Activated naive CD4-positive, alpha-beta T cell treated with anti-CD3 and anti-CD28 coated beads for 36 hours (primary cell): ENCODE results near the gene PCDHB11. TPM values are rescaled to one million over a fixed set of nuclear protein-coding genes. Genes with fewer than 3 reads are reported as not detected.
A peak's percentile ranks its signal among the peaks of the same experiment; 100 is the strongest.
"Not testable (repeated sequence)": the region's sequence is repeated elsewhere in the genome, so short reads cannot be mapped to it uniquely, and the experiment has no call there.

Experiments used
- CTCF ChIA-PET: fragments of 350-600 bp; sonication (Branson Sonifier 250); formaldehyde crosslinking; loops from one replicate; lab custom pipeline; 2021; ENCODE audit warnings: antibody characterized with exemption; lab: Charles Lee
- DNase-seq: peaks from one replicate; pipeline ENCODE4 v3.0.0-alpha.2; 2020
- H3K27ac Mint-ChIP-seq: one replicate; pipeline ENCODE4 v1.8.0; 2021; ENCODE audit warnings: mild to moderate bottlenecking, mixed read lengths
- H3K27me3 Mint-ChIP-seq: one replicate; pipeline ENCODE4 v1.8.0; 2021; ENCODE audit warnings: low read depth, mixed read lengths
- H3K36me3 Mint-ChIP-seq: one replicate; pipeline ENCODE4 v1.8.0; 2021; ENCODE audit warnings: low read depth, mixed read lengths
- H3K4me1 Mint-ChIP-seq: one replicate; pipeline ENCODE4 v1.8.0; 2021; ENCODE audit warnings: low read depth, mixed read lengths
- H3K4me3 Mint-ChIP-seq: one replicate; pipeline ENCODE4 v1.8.0; 2021; ENCODE audit warnings: mild to moderate bottlenecking, moderate library complexity, mixed read lengths
- H3K9me3 Mint-ChIP-seq: one replicate; pipeline ENCODE4 v1.8.0; 2021; ENCODE audit warnings: mixed read lengths
- intact Hi-C: fragments of 100-400 bp; cut with micrococcal nuclease; formaldehyde crosslinking; loops from one replicate; pipeline ENCODE4 v1.15.1; 2023
- total RNA-seq, 2 experiments: library from RNA; stranded (reverse); gene quantifications; one replicate each; pipeline ENCODE4 v1.2.3, GENCODE V29; 2021

Gene PCDHB11
- total RNA-seq, result not detected

- Mint-ChIP-seq H3K4me1 (peaks cover 1% of the 10 kb centered on the region), H3K9me3 (peaks cover 28% of the 10 kb centered on the region), H3K36me3 (peaks cover 6% of the 10 kb centered on the region), H3K27ac (no peak within 1 kb of the TSS), H3K27me3 (peaks cover 32% of the 10 kb centered on the region), H3K4me3 (no peak within 1 kb of the TSS)
- CTCF ChIA-PET, result interaction anchor here (0.6 to 1.1 kb wide), 2 partner anchors 14 to 148 kb away, joined by 3 to 4 read pairs; partner anchors contain the start of gene PCDHB13
- intact Hi-C loops, result no loop called here
- peak; percentile 11 for DNase-seq
These were observed at the start of gene PCDHB11 for GRCh38 chr5:141199359-141200235. TSS of gene PCDHB11 (plus strand) at chr5:141199627. CDS start at chr5:141199775, 148 bp downstream.

DNA sequence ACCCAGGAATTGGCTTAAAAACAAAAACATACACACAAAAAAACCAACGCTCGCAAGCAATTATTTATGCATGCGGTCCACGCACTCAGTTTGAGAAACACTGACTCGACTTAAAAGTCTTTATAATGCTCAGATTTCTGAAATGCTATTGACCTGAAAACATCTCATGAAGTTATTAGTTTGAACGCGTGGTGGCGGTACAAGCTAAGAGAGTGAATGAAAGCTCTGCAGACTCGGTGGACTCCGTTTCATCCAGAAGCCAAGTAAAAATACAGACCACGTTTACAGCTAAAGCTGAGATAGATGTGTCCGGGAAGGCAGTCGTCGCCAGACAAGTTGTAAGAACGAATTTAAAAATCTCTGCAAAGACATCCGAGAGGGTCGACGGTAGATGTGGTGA lies 49.6 kb upstream of the PCDHB11 start, which contains the start of gene PCDHB6:
TSS of gene PCDHB6 (plus strand) at position 246 of the 400 bp plus-strand sequence. CDS start 201 bp downstream, outside the sequence.
- intact Hi-C loops, result no loop called here
- no peak within 1 kb of the TSS for H3K4me3 Mint-ChIP-seq
- DNase-seq, result peak; percentile 21

GRCh38 chr5:141150224-141150992 lies 49.0 kb upstream of the PCDHB11 start:
- Mint-ChIP-seq H3K4me3 (no peak overlapping the region), H3K27me3 (peaks cover 39% of the 10 kb centered on the region), H3K36me3 (peaks cover 11% of the 10 kb centered on the region), H3K27ac (no peak overlapping the region), H3K9me3 (peaks cover 22% of the 10 kb centered on the region), H3K4me1 (peaks cover 4% of the 10 kb centered on the region)
- intact Hi-C loops, result no loop called here
- DNase-seq, result no peak
- CTCF ChIA-PET, result interaction anchor here (0.7 kb wide), 1 partner anchor 12 kb away, joined by 3 read pairs; no protein-coding TSS in a partner anchor

More for the DNA sequence above, 49.6 kb upstream of the PCDHB11 start, which contains the start of gene PCDHB6:
- Mint-ChIP-seq H3K9me3 (peaks cover 22% of the 10 kb centered on the region), H3K36me3 (peaks cover 11% of the 10 kb centered on the region), H3K27ac (no peak within 1 kb of the TSS), H3K27me3 (peaks cover 37% of the 10 kb centered on the region), H3K4me1 (peaks cover 4% of the 10 kb centered on the region)
- CTCF ChIA-PET, result interaction anchor here (0.7 kb wide), 1 partner anchor 11 kb away, joined by 3 read pairs; no protein-coding TSS in a partner anchor

GRCh38 chr5:141150993-141151325 lies 48.5 kb upstream of the PCDHB11 start:
- Mint-ChIP-seq H3K36me3 (peaks cover 12% of the 10 kb centered on the region), H3K4me1 (peaks cover 4% of the 10 kb centered on the region), H3K27ac (no peak overlapping the region), H3K9me3 (peaks cover 22% of the 10 kb centered on the region), H3K27me3 (peaks cover 43% of the 10 kb centered on the region), H3K4me3 (no peak overlapping the region)
- intact Hi-C loops, result no loop called here
- CTCF ChIA-PET, result no interaction called here
- DNase-seq, result no peak

DNA sequence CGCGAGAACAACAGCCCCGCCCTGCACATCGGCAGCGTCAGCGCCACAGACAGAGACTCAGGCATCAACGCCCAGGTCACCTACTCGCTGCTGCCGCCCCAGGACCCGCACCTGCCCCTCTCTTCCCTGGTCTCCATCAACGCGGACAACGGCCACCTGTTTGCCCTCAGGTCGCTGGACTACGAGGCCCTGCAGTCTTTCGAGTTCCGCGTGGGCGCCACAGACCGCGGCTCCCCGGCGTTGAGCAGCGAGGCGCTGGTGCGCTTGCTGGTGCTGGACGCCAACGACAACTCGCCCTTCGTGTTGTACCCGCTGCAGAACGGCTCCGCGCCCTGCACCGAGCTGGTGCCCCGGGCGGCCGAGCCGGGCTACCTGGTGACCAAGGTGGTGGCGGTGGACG lies 47.8 kb upstream of the PCDHB11 start:
- CTCF ChIA-PET, H3K27ac Mint-ChIP-seq, H3K4me3 Mint-ChIP-seq, DNase-seq, H3K4me1 Mint-ChIP-seq, intact Hi-C loops: not testable (repeated sequence)
- Mint-ChIP-seq H3K9me3 (peaks cover 24% of the 10 kb centered on the region), H3K36me3 (peaks cover 14% of the 10 kb centered on the region), H3K27me3 (peaks cover 50% of the 10 kb centered on the region)

DNA sequence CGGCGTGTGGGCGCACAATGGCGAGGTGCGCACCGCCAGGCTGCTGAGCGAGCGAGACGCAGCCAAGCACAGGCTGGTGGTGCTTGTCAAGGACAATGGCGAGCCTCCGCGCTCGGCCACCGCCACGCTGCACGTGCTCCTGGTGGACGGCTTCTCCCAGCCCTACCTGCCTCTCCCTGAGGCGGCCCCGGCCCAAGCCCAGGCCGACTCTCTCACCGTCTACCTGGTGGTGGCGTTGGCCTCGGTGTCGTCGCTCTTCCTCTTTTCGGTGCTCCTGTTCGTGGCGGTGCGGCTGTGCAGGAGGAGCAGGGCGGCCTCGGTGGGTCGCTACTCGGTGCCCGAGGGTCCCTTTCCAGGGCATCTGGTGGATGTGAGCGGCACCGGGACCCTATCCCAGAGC lies 47.3 kb upstream of the PCDHB11 start:
- Mint-ChIP-seq H3K27me3 (peaks cover 55% of the 10 kb centered on the region), H3K9me3 (peaks cover 27% of the 10 kb centered on the region), H3K36me3 (peaks cover 16% of the 10 kb centered on the region)
- H3K4me3 Mint-ChIP-seq, H3K27ac Mint-ChIP-seq, H3K4me1 Mint-ChIP-seq, CTCF ChIA-PET, DNase-seq, intact Hi-C loops: not testable (repeated sequence)

DNA sequence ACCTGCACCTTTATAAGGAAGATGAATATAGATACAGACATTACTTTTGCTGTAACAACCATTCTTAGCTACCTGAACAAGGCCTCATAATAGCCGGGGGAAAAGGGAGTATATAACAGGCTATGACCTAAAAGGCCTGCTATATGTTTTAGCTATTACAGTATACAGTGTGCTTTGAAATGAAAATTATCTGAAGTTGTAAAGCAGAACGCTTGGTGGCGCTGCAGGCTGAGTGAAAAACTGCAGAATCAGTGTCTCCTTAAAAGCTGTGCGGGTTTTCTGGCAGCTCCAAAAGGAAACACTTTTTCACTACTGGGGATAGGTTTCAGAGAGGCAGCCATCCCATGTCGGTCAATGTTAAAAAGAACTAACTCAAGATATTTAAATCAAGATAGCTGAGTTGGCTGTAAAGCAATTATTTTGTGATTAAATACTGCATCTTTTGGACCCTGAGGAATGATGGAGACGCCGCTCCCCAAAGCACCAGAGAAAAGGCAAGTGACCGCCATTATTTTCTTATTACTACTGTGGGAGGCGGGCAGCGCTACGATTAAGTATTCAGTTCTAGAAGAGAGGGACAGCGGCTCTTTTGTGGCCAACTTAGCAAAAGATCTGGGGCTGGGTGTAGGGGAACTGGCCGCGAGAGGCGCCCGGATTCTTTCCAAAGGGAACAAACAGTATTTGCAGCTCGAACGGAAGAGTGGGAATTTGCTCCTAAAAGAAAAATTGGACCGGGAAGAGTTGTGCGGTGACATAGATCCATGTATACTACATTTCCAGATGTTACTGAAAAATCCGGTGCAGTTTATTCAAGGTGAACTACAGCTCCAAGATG lies 43.7 kb upstream of the PCDHB11 start:
- CTCF ChIA-PET, result interaction anchor here (1.8 kb wide), 1 partner anchor 21 kb away, joined by 3 read pairs; the partner anchor contains the start of gene PCDHB8
- no peak for DNase-seq
- Mint-ChIP-seq H3K4me3 (no peak overlapping the region), H3K9me3 (peaks cover 29% of the 10 kb centered on the region), H3K27me3 (peaks cover 52% of the 10 kb centered on the region), H3K27ac (no peak overlapping the region), H3K4me1 (no peaks in the 10 kb centered on the region), H3K36me3 (peaks cover 15% of the 10 kb centered on the region)
- intact Hi-C loops, result no loop called here

DNA sequence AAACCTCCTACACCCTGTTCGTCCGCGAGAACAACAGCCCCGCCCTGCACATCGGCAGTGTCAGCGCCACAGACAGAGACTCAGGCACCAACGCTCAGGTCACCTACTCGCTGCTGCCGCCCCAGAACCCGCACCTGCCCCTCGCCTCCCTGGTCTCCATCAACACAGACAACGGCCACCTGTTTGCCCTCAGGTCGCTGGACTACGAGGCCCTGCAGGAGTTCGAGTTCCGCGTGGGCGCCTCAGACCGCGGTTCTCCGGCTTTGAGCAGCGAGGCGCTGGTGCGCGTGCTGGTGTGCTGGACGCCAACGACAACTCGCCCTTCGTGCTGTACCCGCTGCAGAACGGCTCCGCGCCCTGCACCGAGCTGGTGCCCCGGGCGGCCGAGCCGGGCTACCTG lies 42.1 kb upstream of the PCDHB11 start:
- H3K4me3 Mint-ChIP-seq, intact Hi-C loops, DNase-seq, CTCF ChIA-PET, H3K4me1 Mint-ChIP-seq, H3K27ac Mint-ChIP-seq: not testable (repeated sequence)
- Mint-ChIP-seq H3K36me3 (peaks cover 12% of the 10 kb centered on the region), H3K27me3 (peaks cover 40% of the 10 kb centered on the region), H3K9me3 (peaks cover 17% of the 10 kb centered on the region)

- CTCF ChIA-PET, intact Hi-C loops, DNase-seq, H3K27ac Mint-ChIP-seq, H3K4me1 Mint-ChIP-seq, H3K4me3 Mint-ChIP-seq: not testable (repeated sequence)
- H3K36me3 Mint-ChIP-seq, result peaks cover 10% of the 10 kb centered on the region
- peaks cover 38% of the 10 kb centered on the region for H3K27me3 Mint-ChIP-seq
- peaks cover 19% of the 10 kb centered on the region for H3K9me3 Mint-ChIP-seq
These were observed 41.5 kb upstream of the PCDHB11 start for GRCh38 chr5:141157901-141158300.

DNA sequence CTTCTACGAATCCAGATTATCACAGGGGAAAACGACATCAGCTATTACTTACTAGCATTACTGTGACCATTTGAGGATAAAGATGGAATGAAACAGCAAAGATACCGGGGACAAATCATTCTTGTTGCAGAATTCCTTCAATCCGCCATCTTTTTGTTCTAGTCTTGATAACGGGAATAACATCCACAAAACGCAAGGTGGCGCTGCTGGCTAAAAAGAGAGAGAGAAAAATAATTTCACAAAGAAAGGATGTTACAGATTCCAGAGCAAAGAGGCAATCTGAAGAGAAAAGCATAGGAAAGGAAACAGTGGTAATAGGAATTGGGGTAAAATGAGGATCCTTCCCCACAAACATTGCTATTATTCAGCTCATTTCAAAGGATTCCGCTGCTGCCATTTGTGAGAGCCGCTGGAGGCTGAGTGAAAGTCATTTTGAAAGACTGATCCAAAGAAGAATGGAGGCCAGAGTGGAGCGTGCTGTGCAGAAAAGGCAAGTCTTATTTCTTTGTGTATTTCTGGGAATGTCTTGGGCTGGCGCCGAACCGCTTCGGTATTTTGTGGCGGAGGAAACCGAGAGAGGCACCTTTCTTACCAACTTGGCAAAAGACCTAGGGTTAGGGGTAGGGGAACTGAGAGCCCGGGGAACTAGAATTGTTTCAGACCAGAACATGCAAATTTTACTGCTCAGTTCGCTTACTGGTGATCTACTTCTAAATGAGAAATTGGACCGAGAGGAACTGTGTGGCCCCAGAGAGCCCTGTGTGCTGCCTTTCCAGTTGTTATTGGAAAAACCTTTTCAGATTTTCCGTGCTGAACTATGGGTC lies 26.8 kb upstream of the PCDHB11 start, which contains the start of gene PCDHB7:
TSS of gene PCDHB7 (plus strand) at position 264 of the 824 bp plus-strand sequence. CDS start at position 456, 192 bp downstream.
- H3K4me1 Mint-ChIP-seq, result no peaks in the 10 kb centered on the region
- H3K4me3 Mint-ChIP-seq, result no peak within 1 kb of the TSS
- intact Hi-C loops, result loop anchor here (5.0 kb wide), 1 partner anchor 90 kb away; no protein-coding TSS in a partner anchor
- DNase-seq, result peak; percentile 58
- peaks cover 41% of the 10 kb centered on the region for H3K27me3 Mint-ChIP-seq
- H3K27ac Mint-ChIP-seq, result no peak within 1 kb of the TSS
- peaks cover 5% of the 10 kb centered on the region for H3K36me3 Mint-ChIP-seq
- H3K9me3 Mint-ChIP-seq, result peaks cover 10% of the 10 kb centered on the region
- CTCF ChIA-PET, result interaction anchor here (0.7 to 1.4 kb wide), 2 partner anchors 248 to 1065 kb away, joined by 3 read pairs; partner anchors contain the start of gene PCDHGA11
